HEK293 (cell line): ENCODE measurements around the gene IZUMO4.
A peak's percentile ranks its signal among the peaks of the same experiment; 100 is the strongest.

Source experiments
- EGR2 ChIP-seq: fragments of 450-650 bp; formaldehyde crosslinking; IDR thresholded peaks from 2 replicates; pipeline ENCODE4 v1.5.1; 2016; ENCODE audit warnings: low read depth, missing biosample characterization, missing genetic modification characterization
- HOXA7 ChIP-seq: sonication (generic); formaldehyde crosslinking; IDR thresholded peaks from 2 replicates; pipeline ENCODE4 v1.8.1; 2022; ENCODE audit warnings: missing genetic modification reagents, borderline replicate concordance
- KLF8 ChIP-seq: fragments of 450-650 bp; formaldehyde crosslinking; IDR thresholded peaks from 2 replicates; pipeline ENCODE4 v1.5.1; 2016; ENCODE audit warnings: missing biosample characterization, missing genetic modification characterization
- SCRT2 ChIP-seq: fragments of 450-650 bp; formaldehyde crosslinking; IDR thresholded peaks from 2 replicates; pipeline ENCODE4 v1.5.1; 2016; ENCODE audit warnings: missing biosample characterization, missing genetic modification characterization
- ZBTB17 ChIP-seq: fragments of 450-650 bp; formaldehyde crosslinking; IDR thresholded peaks from 2 replicates; pipeline ENCODE4 v1.5.1; 2016; ENCODE audit warnings: missing biosample characterization, missing genetic modification characterization
- ZBTB20 ChIP-seq: fragments of 450-650 bp; formaldehyde crosslinking; IDR thresholded peaks from 2 replicates; pipeline ENCODE4 v1.5.1; 2016; ENCODE audit warnings: missing biosample characterization, missing genetic modification characterization
- ZBTB21 ChIP-seq: fragments of 450-650 bp; formaldehyde crosslinking; IDR thresholded peaks from 2 replicates; pipeline ENCODE4 v1.5.1; 2017; ENCODE audit warnings: missing biosample characterization, missing genetic modification characterization
- ZBTB8A ChIP-seq: fragments of 450-650 bp; formaldehyde crosslinking; IDR thresholded peaks from 2 replicates; pipeline ENCODE4 v1.5.1; 2016; ENCODE audit warnings: missing biosample characterization, missing genetic modification characterization
- ZFHX2 ChIP-seq: fragments of 450-650 bp; formaldehyde crosslinking; conservative IDR thresholded peaks from 2 replicates; pipeline ENCODE4 v1.5.1; 2016; ENCODE audit warnings: missing biosample characterization, missing genetic modification characterization
- ZFP3 ChIP-seq: fragments of 450-650 bp; formaldehyde crosslinking; IDR thresholded peaks from 2 replicates; pipeline ENCODE4 v1.5.1; 2016; ENCODE audit warnings: low read depth, missing biosample characterization, missing genetic modification characterization
- ZIC2 ChIP-seq: fragments of 450-650 bp; formaldehyde crosslinking; IDR thresholded peaks from 2 replicates; pipeline ENCODE4 v1.5.1; 2016; ENCODE audit warnings: missing biosample characterization, missing genetic modification characterization
- ZNF155 ChIP-seq: fragments of 450-650 bp; formaldehyde crosslinking; IDR thresholded peaks from 2 replicates; pipeline ENCODE4 v1.5.1; 2016; ENCODE audit warnings: missing biosample characterization, missing genetic modification characterization
- ZNF169 ChIP-seq: fragments of 450-650 bp; formaldehyde crosslinking; IDR thresholded peaks from 2 replicates; pipeline ENCODE4 v1.5.1; 2016; ENCODE audit warnings: missing biosample characterization, missing genetic modification characterization
- ZNF24 ChIP-seq: fragments of 450-650 bp; formaldehyde crosslinking; IDR thresholded peaks from 2 replicates; pipeline ENCODE4 v1.5.1; 2016; ENCODE audit warnings: missing biosample characterization, missing genetic modification characterization
- ZNF341 ChIP-seq: fragments of 450-650 bp; formaldehyde crosslinking; IDR thresholded peaks from 2 replicates; pipeline ENCODE4; 2016; ENCODE audit warnings: low read depth, missing biosample characterization, missing genetic modification characterization
- ZNF350 ChIP-seq: fragments of 450-650 bp; formaldehyde crosslinking; IDR thresholded peaks from 2 replicates; pipeline ENCODE4 v1.5.0; 2017; ENCODE audit warnings: missing biosample characterization, mild to moderate bottlenecking, missing genetic modification characterization
- ZNF426 ChIP-seq: fragments of 450-650 bp; formaldehyde crosslinking; IDR thresholded peaks from 2 replicates; pipeline ENCODE4 v1.5.1; 2017; ENCODE audit warnings: missing biosample characterization, missing genetic modification characterization, mild to moderate bottlenecking, inconsistent platforms, moderate library complexity
- ZNF548 ChIP-seq: fragments of 450-650 bp; formaldehyde crosslinking; IDR thresholded peaks from 2 replicates; pipeline ENCODE4 v1.5.1; 2016; ENCODE audit warnings: missing biosample characterization, missing genetic modification characterization
- ZNF560 ChIP-seq: fragments of 450-650 bp; formaldehyde crosslinking; IDR thresholded peaks from 2 replicates; pipeline ENCODE4 v1.5.1; 2017; ENCODE audit warnings: missing biosample characterization, missing genetic modification characterization, borderline replicate concordance
- ZNF600 ChIP-seq: fragments of 450-650 bp; formaldehyde crosslinking; IDR thresholded peaks from 2 replicates; pipeline ENCODE4 v1.5.1; 2016; ENCODE audit warnings: missing biosample characterization, missing genetic modification characterization
- ZNF660 ChIP-seq: fragments of 450-650 bp; IDR thresholded peaks from 2 replicates; pipeline ENCODE4 v1.5.1; 2018; ENCODE audit warnings: missing biosample characterization, mild to moderate bottlenecking, missing genetic modification characterization
- ZSCAN30 ChIP-seq: fragments of 450-650 bp; IDR thresholded peaks from 2 replicates; pipeline ENCODE4 v1.5.1; 2018; ENCODE audit warnings: missing biosample characterization, mild to moderate bottlenecking, missing genetic modification characterization, moderate library complexity
- ZXDB ChIP-seq: fragments of 450-650 bp; formaldehyde crosslinking; IDR thresholded peaks from 2 replicates; pipeline ENCODE4 v1.5.1; 2016; ENCODE audit warnings: missing biosample characterization, missing genetic modification characterization
- TF ChIP-seq, protein P1 (sequence below): sonication (generic); formaldehyde crosslinking; IDR thresholded peaks from 2 replicates; pipeline ENCODE4 v1.8.1; 2022; ENCODE audit warnings: mild to moderate bottlenecking, moderate library complexity, missing genetic modification reagents
- TF ChIP-seq, protein P2 (sequence below): fragments of 450-650 bp; formaldehyde crosslinking; IDR thresholded peaks from 2 replicates; pipeline ENCODE4 v1.5.1; 2016; ENCODE audit warnings: missing biosample characterization, missing genetic modification characterization
- TF ChIP-seq, protein P3 (sequence below): fragments of 450-650 bp; formaldehyde crosslinking; IDR thresholded peaks from 2 replicates; pipeline ENCODE4 v1.5.1; 2016; ENCODE audit warnings: missing biosample characterization, missing genetic modification characterization
- TF ChIP-seq, protein P4 (sequence below): fragments of 450-650 bp; formaldehyde crosslinking; IDR thresholded peaks from 2 replicates; pipeline ENCODE4 v1.5.1; 2016; ENCODE audit warnings: missing biosample characterization, missing genetic modification characterization
- TF ChIP-seq, protein P5 (sequence below): fragments of 450-650 bp; formaldehyde crosslinking; IDR thresholded peaks from 2 replicates; pipeline ENCODE4 v1.5.1; 2016; ENCODE audit warnings: missing biosample characterization, missing genetic modification characterization
- TF ChIP-seq, protein P6 (sequence below): fragments of 450-650 bp; formaldehyde crosslinking; IDR thresholded peaks from 2 replicates; pipeline ENCODE4 v1.5.1; 2016; ENCODE audit warnings: missing biosample characterization, missing genetic modification characterization

IZUMO4 gene

DNA sequence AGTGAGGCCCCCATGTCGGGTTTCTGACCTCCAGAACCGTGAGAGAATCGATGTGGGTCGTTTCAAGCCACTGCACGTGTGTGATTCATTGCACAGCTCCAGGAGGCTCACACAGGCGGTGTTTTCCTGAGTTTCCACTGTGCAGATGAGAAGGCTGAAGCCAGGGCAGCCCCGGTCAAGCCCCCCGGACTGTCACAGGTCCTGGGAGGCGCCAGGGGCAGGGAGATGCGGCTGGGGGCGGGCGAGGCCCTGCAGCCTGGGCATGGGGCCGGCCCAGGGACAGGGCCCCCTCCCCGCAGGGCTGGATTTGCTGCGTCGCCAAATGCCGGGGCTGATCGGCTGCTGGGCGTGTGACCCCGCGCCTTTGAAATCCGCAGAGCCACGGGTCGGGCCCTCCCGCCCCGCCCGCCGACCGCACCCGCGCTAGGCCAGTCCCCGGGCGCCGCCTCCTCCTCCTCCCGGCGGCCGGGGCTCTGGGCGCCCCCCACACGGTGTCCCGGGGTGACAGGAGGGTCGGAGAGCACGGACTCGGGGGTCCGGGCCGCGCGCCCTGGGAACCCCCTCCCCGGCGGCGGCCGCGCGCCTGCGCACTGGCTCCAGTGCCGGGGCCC is 35.7 kb upstream of the IZUMO4 start (continued):
- peak; percentile 68 for TF ChIP-seq ZBTB17 (tag by site-specific recombination)
- no peak for TF ChIP-seq EGR2
- TF ChIP-seq ZBTB20 (tag by site-specific recombination): peak; percentile 84
- no peak for TF ChIP-seq ZNF560 (tag by site-specific recombination)
- TF ChIP-seq ZSCAN30 (tag by site-specific recombination): peak; percentile 34; the same call in 1 of the 2 replicates
- no peak for TF ChIP-seq ZFP3 (tag by site-specific recombination)
- TF ChIP-seq ZNF660 (tag by site-specific recombination): 0 out of 2 replicates have a peak, but pooled peaks have one; percentile 27
- TF ChIP-seq, protein P1, sequence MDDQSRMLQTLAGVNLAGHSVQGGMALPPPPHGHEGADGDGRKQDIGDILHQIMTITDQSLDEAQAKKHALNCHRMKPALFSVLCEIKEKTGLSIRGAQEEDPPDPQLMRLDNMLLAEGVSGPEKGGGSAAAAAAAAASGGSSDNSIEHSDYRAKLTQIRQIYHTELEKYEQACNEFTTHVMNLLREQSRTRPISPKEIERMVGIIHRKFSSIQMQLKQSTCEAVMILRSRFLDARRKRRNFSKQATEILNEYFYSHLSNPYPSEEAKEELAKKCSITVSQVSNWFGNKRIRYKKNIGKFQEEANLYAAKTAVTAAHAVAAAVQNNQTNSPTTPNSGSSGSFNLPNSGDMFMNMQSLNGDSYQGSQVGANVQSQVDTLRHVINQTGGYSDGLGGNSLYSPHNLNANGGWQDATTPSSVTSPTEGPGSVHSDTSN: no peak
- TF ChIP-seq HOXA7 (CRISPR knock-in tag): no peak
- TF ChIP-seq, protein P2, sequence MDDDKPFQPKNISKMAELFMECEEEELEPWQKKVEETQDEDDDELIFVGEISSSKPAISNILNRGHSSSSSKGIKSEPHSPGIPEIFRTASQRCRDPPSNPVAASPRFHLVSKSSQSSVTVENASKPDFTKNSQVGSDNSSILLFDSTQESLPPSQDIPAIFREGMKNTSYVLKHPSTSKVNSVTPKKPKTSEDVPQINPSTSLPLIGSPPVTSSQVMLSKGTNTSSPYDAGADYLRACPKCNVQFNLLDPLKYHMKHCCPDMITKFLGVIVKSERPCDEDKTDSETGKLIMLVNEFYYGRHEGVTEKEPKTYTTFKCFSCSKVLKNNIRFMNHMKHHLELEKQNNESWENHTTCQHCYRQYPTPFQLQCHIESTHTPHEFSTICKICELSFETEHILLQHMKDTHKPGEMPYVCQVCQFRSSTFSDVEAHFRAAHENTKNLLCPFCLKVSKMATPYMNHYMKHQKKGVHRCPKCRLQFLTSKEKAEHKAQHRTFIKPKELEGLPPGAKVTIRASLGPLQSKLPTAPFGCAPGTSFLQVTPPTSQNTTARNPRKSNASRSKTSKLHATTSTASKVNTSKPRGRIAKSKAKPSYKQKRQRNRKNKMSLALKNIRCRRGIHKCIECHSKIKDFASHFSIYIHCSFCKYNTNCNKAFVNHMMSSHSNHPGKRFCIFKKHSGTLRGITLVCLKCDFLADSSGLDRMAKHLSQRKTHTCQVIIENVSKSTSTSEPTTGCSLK: no peak
- TF ChIP-seq KLF8: peak; percentile 62
- TF ChIP-seq ZNF548 (tag by site-specific recombination): no peak
- TF ChIP-seq ZNF600: 0 out of 2 replicates have a peak, but pooled peaks have one; percentile 20
- peak; percentile 48; the same call in 1 of the 2 replicates for TF ChIP-seq ZNF341 (tag by site-specific recombination)
- 0 out of 2 replicates have a peak, but pooled peaks have one; percentile 19 for TF ChIP-seq SCRT2
- no peak for TF ChIP-seq ZNF350 (tag by site-specific recombination)
- TF ChIP-seq ZNF426 (tag by site-specific recombination): no peak
- TF ChIP-seq ZIC2: peak; percentile 87
- TF ChIP-seq, protein P3, sequence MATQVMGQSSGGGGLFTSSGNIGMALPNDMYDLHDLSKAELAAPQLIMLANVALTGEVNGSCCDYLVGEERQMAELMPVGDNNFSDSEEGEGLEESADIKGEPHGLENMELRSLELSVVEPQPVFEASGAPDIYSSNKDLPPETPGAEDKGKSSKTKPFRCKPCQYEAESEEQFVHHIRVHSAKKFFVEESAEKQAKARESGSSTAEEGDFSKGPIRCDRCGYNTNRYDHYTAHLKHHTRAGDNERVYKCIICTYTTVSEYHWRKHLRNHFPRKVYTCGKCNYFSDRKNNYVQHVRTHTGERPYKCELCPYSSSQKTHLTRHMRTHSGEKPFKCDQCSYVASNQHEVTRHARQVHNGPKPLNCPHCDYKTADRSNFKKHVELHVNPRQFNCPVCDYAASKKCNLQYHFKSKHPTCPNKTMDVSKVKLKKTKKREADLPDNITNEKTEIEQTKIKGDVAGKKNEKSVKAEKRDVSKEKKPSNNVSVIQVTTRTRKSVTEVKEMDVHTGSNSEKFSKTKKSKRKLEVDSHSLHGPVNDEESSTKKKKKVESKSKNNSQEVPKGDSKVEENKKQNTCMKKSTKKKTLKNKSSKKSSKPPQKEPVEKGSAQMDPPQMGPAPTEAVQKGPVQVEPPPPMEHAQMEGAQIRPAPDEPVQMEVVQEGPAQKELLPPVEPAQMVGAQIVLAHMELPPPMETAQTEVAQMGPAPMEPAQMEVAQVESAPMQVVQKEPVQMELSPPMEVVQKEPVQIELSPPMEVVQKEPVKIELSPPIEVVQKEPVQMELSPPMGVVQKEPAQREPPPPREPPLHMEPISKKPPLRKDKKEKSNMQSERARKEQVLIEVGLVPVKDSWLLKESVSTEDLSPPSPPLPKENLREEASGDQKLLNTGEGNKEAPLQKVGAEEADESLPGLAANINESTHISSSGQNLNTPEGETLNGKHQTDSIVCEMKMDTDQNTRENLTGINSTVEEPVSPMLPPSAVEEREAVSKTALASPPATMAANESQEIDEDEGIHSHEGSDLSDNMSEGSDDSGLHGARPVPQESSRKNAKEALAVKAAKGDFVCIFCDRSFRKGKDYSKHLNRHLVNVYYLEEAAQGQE (tag by site-specific recombination): no peak
- TF ChIP-seq ZBTB21 (tag by site-specific recombination): no peak
- TF ChIP-seq, protein P4, sequence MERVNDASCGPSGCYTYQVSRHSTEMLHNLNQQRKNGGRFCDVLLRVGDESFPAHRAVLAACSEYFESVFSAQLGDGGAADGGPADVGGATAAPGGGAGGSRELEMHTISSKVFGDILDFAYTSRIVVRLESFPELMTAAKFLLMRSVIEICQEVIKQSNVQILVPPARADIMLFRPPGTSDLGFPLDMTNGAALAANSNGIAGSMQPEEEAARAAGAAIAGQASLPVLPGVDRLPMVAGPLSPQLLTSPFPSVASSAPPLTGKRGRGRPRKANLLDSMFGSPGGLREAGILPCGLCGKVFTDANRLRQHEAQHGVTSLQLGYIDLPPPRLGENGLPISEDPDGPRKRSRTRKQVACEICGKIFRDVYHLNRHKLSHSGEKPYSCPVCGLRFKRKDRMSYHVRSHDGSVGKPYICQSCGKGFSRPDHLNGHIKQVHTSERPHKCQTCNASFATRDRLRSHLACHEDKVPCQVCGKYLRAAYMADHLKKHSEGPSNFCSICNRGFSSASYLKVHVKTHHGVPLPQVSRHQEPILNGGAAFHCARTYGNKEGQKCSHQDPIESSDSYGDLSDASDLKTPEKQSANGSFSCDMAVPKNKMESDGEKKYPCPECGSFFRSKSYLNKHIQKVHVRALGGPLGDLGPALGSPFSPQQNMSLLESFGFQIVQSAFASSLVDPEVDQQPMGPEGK (tag by site-specific recombination): peak; percentile 95
- TF ChIP-seq, protein P5, sequence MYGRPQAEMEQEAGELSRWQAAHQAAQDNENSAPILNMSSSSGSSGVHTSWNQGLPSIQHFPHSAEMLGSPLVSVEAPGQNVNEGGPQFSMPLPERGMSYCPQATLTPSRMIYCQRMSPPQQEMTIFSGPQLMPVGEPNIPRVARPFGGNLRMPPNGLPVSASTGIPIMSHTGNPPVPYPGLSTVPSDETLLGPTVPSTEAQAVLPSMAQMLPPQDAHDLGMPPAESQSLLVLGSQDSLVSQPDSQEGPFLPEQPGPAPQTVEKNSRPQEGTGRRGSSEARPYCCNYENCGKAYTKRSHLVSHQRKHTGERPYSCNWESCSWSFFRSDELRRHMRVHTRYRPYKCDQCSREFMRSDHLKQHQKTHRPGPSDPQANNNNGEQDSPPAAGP (tag by site-specific recombination): 0 out of 2 replicates have a peak, but pooled peaks have one; percentile 42
- peak; percentile 76 for TF ChIP-seq ZXDB (tag by site-specific recombination)
- TF ChIP-seq ZBTB8A (tag by site-specific recombination): peak; percentile 89
- TF ChIP-seq ZFHX2 (tag by site-specific recombination): 0 out of 2 replicates have a peak, but pooled peaks have one; percentile 4
- TF ChIP-seq, protein P6, sequence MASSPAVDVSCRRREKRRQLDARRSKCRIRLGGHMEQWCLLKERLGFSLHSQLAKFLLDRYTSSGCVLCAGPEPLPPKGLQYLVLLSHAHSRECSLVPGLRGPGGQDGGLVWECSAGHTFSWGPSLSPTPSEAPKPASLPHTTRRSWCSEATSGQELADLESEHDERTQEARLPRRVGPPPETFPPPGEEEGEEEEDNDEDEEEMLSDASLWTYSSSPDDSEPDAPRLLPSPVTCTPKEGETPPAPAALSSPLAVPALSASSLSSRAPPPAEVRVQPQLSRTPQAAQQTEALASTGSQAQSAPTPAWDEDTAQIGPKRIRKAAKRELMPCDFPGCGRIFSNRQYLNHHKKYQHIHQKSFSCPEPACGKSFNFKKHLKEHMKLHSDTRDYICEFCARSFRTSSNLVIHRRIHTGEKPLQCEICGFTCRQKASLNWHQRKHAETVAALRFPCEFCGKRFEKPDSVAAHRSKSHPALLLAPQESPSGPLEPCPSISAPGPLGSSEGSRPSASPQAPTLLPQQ (tag by site-specific recombination): peak; percentile 65
- 0 out of 2 replicates have a peak, but pooled peaks have one; percentile 20 for TF ChIP-seq ZNF24 (tag by site-specific recombination)
- no peak for TF ChIP-seq ZNF155 (tag by site-specific recombination)
- TF ChIP-seq ZNF169 (tag by site-specific recombination): no peak
